Right lobe of liver (tissue), 4 donors: Measurements from ENCODE around the gene SERP1.

Source experiments
- POLR2A ChIP-seq: fragments of 450-650 bp; IDR thresholded peaks from one replicate; pipeline ENCODE4 v1.6.1; 2017; ENCODE audit warnings: antibody characterized with exemption, mild to moderate bottlenecking
- TF ChIP-seq, protein P1 (sequence below), 4 donors: fragments of 200-600 bp in 3 of 4; fragments of 450-650 bp in 1 of 4; IDR thresholded peaks; one replicate each; pipeline versions ENCODE4 v1.5.1 to v1.8.0; 2016 to 2022; ENCODE audit warnings: antibody characterized with exemption in 4 of 4, mild to moderate bottlenecking in 2 of 4
- donor health status: DM: no; HTN: no; CAD: no.
- donor health status: DM: no; HTN: no; CAD: no.
- donor health status: DM: no; HTN: yes; CAD: no.

DNA sequence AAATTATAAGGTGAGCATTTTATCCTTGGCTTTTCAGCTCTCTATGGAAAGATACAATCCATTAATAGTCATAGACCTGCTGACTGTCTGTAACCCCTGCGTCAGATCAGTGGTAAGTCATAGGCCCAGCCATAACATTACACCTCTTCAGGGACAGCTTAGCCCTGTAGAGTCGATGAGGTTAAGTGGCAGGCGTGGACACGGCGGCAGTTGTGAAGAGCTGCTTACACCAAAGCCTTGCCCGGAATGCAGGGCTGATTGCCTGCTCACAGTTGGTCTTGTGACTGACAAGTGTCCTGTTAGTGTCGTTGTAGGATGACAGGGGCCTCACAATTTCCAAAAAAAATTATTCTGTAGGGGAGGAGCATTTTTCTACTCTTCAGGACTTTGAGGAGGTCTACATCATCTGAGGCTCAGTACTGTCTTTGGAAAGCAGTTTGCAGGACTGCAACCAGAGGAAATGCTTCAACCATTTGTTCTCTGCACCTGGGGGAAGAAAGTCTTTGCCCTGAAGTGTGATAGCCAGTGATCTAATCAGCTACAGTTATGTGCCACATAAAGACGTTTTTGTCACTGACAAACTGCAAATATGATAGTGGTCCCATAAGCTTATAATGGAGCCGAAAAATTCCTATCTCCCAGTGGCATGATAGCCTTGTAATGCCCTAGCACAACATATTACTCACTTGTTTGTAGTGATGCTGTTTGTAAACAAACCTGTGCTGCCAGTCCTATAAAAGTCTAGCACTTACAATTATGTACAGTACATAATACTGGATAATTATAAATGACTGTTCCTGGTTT, 41.9 kb upstream of the SERP1 start:
- TF ChIP-seq, protein P1, sequence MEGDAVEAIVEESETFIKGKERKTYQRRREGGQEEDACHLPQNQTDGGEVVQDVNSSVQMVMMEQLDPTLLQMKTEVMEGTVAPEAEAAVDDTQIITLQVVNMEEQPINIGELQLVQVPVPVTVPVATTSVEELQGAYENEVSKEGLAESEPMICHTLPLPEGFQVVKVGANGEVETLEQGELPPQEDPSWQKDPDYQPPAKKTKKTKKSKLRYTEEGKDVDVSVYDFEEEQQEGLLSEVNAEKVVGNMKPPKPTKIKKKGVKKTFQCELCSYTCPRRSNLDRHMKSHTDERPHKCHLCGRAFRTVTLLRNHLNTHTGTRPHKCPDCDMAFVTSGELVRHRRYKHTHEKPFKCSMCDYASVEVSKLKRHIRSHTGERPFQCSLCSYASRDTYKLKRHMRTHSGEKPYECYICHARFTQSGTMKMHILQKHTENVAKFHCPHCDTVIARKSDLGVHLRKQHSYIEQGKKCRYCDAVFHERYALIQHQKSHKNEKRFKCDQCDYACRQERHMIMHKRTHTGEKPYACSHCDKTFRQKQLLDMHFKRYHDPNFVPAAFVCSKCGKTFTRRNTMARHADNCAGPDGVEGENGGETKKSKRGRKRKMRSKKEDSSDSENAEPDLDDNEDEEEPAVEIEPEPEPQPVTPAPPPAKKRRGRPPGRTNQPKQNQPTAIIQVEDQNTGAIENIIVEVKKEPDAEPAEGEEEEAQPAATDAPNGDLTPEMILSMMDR (IDR thresholded peaks at IDR 0.05): no peak
- TF ChIP-seq POLR2A: no peak
